Peyer's patch (tissue), 4 donors: ENCODE data around the gene CACNA1G.

Experiments used
- POLR2A ChIP-seq, 2 donors: fragments of 450-650 bp; IDR thresholded peaks; one replicate each; pipeline ENCODE4 v1.5.1; 2017; ENCODE audit warnings: antibody characterized with exemption in 2 of 2, mild to moderate bottlenecking in 2 of 2, moderate library complexity in 2 of 2
- TF ChIP-seq, protein P1 (sequence below), 6 experiments: fragments of 450-650 bp in 4 of 6; fragments of 200-600 bp in 2 of 6; sonication (generic) in 1 of 6; IDR thresholded peaks; one replicate each; pipeline ENCODE4 v1.5.1; 2017 to 2019; ENCODE audit warnings: antibody characterized with exemption in 6 of 6, mild to moderate bottlenecking in 3 of 6, moderate library complexity in 1 of 6

DNA sequence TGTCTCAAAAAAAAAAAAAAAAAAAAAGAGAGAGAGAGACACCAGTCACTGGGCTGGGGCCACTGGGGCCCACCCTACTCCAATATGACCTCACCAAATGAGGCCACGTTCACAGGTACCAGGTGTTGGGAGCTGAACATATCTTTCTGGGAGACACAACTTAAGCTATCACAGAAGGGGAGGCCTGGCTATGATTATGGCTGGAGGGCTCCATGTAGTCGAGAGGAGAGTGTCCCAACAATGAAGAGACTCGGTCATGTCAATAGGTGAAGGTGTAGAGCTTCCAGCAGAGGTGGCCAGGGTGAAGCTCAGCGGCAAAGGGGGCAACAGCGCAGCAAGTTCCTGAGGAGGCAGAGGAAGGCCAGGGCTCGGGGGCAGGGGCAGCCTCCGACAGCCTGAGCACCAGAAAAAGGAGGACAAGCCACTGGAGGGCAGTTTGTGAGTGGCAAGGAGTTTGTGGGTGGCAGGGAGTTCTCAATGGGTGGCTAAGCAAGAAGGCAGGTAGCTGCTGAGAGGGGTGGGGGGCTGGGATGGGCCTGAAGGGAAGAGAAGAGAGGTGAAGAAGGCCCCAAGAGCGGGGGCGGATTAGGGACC, 102.2 kb downstream of the CACNA1G start:
- TF ChIP-seq POLR2A (IDR thresholded peaks at IDR 0.05), result no peak
- TF ChIP-seq, protein P1, sequence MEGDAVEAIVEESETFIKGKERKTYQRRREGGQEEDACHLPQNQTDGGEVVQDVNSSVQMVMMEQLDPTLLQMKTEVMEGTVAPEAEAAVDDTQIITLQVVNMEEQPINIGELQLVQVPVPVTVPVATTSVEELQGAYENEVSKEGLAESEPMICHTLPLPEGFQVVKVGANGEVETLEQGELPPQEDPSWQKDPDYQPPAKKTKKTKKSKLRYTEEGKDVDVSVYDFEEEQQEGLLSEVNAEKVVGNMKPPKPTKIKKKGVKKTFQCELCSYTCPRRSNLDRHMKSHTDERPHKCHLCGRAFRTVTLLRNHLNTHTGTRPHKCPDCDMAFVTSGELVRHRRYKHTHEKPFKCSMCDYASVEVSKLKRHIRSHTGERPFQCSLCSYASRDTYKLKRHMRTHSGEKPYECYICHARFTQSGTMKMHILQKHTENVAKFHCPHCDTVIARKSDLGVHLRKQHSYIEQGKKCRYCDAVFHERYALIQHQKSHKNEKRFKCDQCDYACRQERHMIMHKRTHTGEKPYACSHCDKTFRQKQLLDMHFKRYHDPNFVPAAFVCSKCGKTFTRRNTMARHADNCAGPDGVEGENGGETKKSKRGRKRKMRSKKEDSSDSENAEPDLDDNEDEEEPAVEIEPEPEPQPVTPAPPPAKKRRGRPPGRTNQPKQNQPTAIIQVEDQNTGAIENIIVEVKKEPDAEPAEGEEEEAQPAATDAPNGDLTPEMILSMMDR (IDR thresholded peaks at IDR 0.05), result no peak
